Astrocyte (in vitro differentiated cells and primary cell): ENCODE data around the gene METTL21A.

Source experiments
- CTCF ChIP-seq: IDR thresholded peaks from 2 replicates; pipeline ENCODE4 v1.5.1; 2011; ENCODE audit warnings: low read depth, mild to moderate bottlenecking, inconsistent platforms, low read length, moderate library complexity; ENCODE audit not compliant: insufficient read depth
- EZH2 ChIP-seq: IDR thresholded peaks from 2 replicates; pipeline ENCODE4 v1.6.1; 2012; ENCODE audit warnings: mild to moderate bottlenecking, low read length, inconsistent platforms; ENCODE audit not compliant: insufficient read depth

GRCh38 chr2:207660994-207661393 lies 35.8 kb upstream of the METTL21A start:
- TF ChIP-seq CTCF, result no peak
- TF ChIP-seq EZH2, result no peak
